ENCODE data around the gene HLCS. TPM values are rescaled to one million over a fixed set of nuclear protein-coding genes. Genes with fewer than 3 reads are reported as not detected.

HLCS gene
- total and polyA plus RNA-seq, 2 experiments from 2014 or later, result 10.6 to 30.4 TPM

- Histone ChIP-seq H4K20me1 (ENCODE audit: insufficient read depth, poor library complexity, severe bottlenecking) (no peaks in the 10 kb centered on the region), H3K36me3 (replicated peaks; ENCODE audit: insufficient read depth, low read depth) (no peaks in the 10 kb centered on the region), H3K27ac (no peak overlapping the region), H3K27me3 (no peaks in the 10 kb centered on the region), H3K9me3 (ENCODE audit: low read depth) (no peaks in the 10 kb centered on the region), H3K79me2 (no peaks in the 10 kb centered on the region), H3K9me2 (replicated peaks; ENCODE audit: insufficient read depth) (no peaks in the 10 kb centered on the region), H3K4me1 (ENCODE audit: insufficient read depth) (peaks cover 7% of the 10 kb centered on the region), H3K4me3 (no peak overlapping the region), H2AFZ (no peak overlapping the region), H3K4me2 (no peak overlapping the region)
- WGBS (ENCODE audit: low lambda C conversion rate, missing lambda C conversion rate), result 91% methylated on average over 3 of the region's 3 CpGs
- no peak for TF ChIP-seq EZH2 (IDR thresholded peaks at IDR 0.05; ENCODE audit: borderline replicate concordance)
- DNase-seq (ENCODE audit: low spot score), result no peak
These were observed 34.2 kb downstream of the HLCS start for GRCh38 chr21:36932161-36932816.

DNA sequence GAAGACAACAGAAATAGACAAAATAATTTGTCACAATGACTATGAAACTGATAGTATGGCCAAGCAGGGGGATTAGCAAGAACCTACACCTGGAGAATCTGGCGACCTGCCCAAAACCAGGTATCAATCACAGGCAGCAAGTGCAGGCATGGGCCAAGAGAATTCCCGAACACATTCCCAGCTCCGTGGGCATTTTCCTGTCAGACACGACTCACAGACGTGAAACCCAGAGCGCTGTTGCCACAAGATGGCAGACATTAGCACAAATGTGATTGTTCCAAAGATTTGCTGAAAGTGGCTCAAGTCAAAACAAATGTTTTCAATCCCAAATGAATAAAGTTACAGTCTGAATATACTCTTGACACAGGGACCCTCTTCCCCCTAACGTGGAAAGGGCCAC lies 36.8 kb downstream of the HLCS start:
- Histone ChIP-seq H3K27me3 (no peaks in the 10 kb centered on the region), H3K4me1 (ENCODE audit: insufficient read depth) (no peaks in the 10 kb centered on the region), H2AFZ (no peak overlapping the region), H3K4me2 (no peak overlapping the region), H3K79me2 (no peaks in the 10 kb centered on the region), H3K9me3 (ENCODE audit: low read depth) (no peaks in the 10 kb centered on the region), H3K9me2 (replicated peaks; ENCODE audit: insufficient read depth) (no peaks in the 10 kb centered on the region), H3K27ac (no peak overlapping the region), H3K4me3 (no peak overlapping the region), H3K36me3 (replicated peaks; ENCODE audit: insufficient read depth, low read depth) (no peaks in the 10 kb centered on the region), H4K20me1 (ENCODE audit: insufficient read depth, poor library complexity, severe bottlenecking) (no peaks in the 10 kb centered on the region)
- TF ChIP-seq EZH2 (IDR thresholded peaks at IDR 0.05; ENCODE audit: borderline replicate concordance) (no peak), EZH2phosphoT487 (IDR thresholded peaks at IDR 0.05; ENCODE audit: low read depth, severe bottlenecking, unreplicated experiment) (no peak)
- TF ChIP-seq, protein P1, sequence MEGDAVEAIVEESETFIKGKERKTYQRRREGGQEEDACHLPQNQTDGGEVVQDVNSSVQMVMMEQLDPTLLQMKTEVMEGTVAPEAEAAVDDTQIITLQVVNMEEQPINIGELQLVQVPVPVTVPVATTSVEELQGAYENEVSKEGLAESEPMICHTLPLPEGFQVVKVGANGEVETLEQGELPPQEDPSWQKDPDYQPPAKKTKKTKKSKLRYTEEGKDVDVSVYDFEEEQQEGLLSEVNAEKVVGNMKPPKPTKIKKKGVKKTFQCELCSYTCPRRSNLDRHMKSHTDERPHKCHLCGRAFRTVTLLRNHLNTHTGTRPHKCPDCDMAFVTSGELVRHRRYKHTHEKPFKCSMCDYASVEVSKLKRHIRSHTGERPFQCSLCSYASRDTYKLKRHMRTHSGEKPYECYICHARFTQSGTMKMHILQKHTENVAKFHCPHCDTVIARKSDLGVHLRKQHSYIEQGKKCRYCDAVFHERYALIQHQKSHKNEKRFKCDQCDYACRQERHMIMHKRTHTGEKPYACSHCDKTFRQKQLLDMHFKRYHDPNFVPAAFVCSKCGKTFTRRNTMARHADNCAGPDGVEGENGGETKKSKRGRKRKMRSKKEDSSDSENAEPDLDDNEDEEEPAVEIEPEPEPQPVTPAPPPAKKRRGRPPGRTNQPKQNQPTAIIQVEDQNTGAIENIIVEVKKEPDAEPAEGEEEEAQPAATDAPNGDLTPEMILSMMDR (IDR thresholded peaks at IDR 0.05; ENCODE audit: poor library complexity), result peak; percentile 23
- no peak for DNase-seq (ENCODE audit: low spot score)
- 69% methylated on average over 7 of the region's 7 CpGs for WGBS (ENCODE audit: low lambda C conversion rate, missing lambda C conversion rate)

DNA sequence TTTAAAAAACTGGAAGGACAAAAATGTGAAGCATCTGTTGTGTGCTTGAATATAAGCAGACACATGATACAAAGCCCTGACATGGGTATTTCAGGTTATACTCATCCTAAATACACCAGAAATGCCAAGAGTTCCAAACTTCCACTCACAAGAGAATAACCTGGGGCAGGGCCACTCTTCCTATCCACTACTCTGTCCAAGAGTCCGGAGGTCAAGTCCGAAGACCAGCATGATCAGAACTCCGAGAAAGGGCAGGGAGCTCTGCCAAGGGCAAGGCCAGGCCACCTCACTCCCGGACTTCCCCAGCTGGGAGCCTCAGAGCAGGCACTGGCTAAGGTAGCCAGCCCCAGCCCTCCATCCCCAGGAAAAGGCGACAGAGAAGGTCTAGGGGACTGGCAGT lies 37.5 kb downstream of the HLCS start:
- H3K4me3 ChIP-seq, result no peak overlapping the region
- no peaks in the 10 kb centered on the region for H3K79me2 ChIP-seq
- H2AFZ ChIP-seq, result no peak overlapping the region
- H3K4me1 ChIP-seq (ENCODE audit: insufficient read depth), result no peaks in the 10 kb centered on the region
- WGBS (ENCODE audit: low lambda C conversion rate, missing lambda C conversion rate), result 82% methylated on average over 5 of the region's 5 CpGs
- H3K36me3 ChIP-seq (replicated peaks; ENCODE audit: insufficient read depth, low read depth), result no peaks in the 10 kb centered on the region
- H3K27ac ChIP-seq, result no peak overlapping the region
- H3K4me2 ChIP-seq, result no peak overlapping the region
- DNase-seq (ENCODE audit: low spot score), result no peak
- TF ChIP-seq, protein P1 (IDR thresholded peaks at IDR 0.05; ENCODE audit: poor library complexity), result no peak
- TF ChIP-seq EZH2 (IDR thresholded peaks at IDR 0.05; ENCODE audit: borderline replicate concordance), result no peak
- TF ChIP-seq EZH2phosphoT487 (IDR thresholded peaks at IDR 0.05; ENCODE audit: low read depth, severe bottlenecking, unreplicated experiment), result no peak
- H4K20me1 ChIP-seq (ENCODE audit: insufficient read depth, poor library complexity, severe bottlenecking), result no peaks in the 10 kb centered on the region
- H3K9me3 ChIP-seq (ENCODE audit: low read depth), result no peaks in the 10 kb centered on the region
- H3K27me3 ChIP-seq, result no peaks in the 10 kb centered on the region
- H3K9me2 ChIP-seq (replicated peaks; ENCODE audit: insufficient read depth), result no peaks in the 10 kb centered on the region

DNA sequence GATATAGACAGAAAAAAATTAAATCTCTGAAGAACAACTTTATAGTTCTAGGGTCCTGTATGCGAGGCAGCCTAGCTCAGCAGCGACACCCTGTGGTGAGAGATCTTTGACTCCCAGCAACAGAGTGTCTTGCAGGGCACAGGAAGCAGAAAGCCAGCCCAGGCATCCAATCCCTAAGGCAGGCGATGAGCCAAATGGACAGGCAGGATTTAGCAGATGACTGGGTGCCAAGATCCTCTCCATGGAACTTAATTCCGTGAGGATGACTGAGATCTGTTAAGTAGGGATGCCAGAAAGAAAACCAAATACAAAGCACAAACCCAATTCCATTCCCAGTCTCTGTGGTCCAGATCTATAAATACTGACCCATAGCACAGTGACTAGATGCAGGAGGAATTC lies 38.8 kb downstream of the HLCS start:
- no peaks in the 10 kb centered on the region for H4K20me1 ChIP-seq (ENCODE audit: insufficient read depth, poor library complexity, severe bottlenecking)
- no peaks in the 10 kb centered on the region for H3K79me2 ChIP-seq
- DNase-seq (ENCODE audit: low spot score), result peak; percentile 91
- no peaks in the 10 kb centered on the region for H3K9me2 ChIP-seq (replicated peaks; ENCODE audit: insufficient read depth)
- TF ChIP-seq, protein P1 (IDR thresholded peaks at IDR 0.05; ENCODE audit: poor library complexity), result peak; percentile 91
- TF ChIP-seq EZH2phosphoT487 (IDR thresholded peaks at IDR 0.05; ENCODE audit: low read depth, severe bottlenecking, unreplicated experiment) (no peak), EZH2 (IDR thresholded peaks at IDR 0.05; ENCODE audit: borderline replicate concordance) (no peak)
- WGBS (ENCODE audit: low lambda C conversion rate, missing lambda C conversion rate), result 5% methylated on average over 4 of the region's 4 CpGs
- H3K4me1 ChIP-seq (ENCODE audit: insufficient read depth), result no peaks in the 10 kb centered on the region
- no peaks in the 10 kb centered on the region for H3K36me3 ChIP-seq (replicated peaks; ENCODE audit: insufficient read depth, low read depth)
- no peaks in the 10 kb centered on the region for H3K27me3 ChIP-seq
- no peak overlapping the region for H3K27ac ChIP-seq
- no peak overlapping the region for H3K4me3 ChIP-seq
- H2AFZ ChIP-seq, result no peak overlapping the region
- no peak overlapping the region for H3K4me2 ChIP-seq
- no peaks in the 10 kb centered on the region for H3K9me3 ChIP-seq (ENCODE audit: low read depth)
